OCI-LY3 (cell line): ENCODE results near the gene SGSM1.

Experiments
- EZH2phosphoT487 ChIP-seq: fragments of 200-600 bp; shearing (Covaris generic); IDR thresholded peaks from 2 replicates; pipeline ENCODE4 v1.6.1; 2018; ENCODE audit warnings: antibody characterized with exemption, mixed run types, low read depth
- TF ChIP-seq, protein P1 (sequence below): fragments of 200-600, 300-600 bp; sonication (generic); IDR thresholded peaks from 2 replicates; pipeline ENCODE4 v1.5.1; 2014; ENCODE audit warnings: antibody characterized with exemption, low read length, low read depth

DNA sequence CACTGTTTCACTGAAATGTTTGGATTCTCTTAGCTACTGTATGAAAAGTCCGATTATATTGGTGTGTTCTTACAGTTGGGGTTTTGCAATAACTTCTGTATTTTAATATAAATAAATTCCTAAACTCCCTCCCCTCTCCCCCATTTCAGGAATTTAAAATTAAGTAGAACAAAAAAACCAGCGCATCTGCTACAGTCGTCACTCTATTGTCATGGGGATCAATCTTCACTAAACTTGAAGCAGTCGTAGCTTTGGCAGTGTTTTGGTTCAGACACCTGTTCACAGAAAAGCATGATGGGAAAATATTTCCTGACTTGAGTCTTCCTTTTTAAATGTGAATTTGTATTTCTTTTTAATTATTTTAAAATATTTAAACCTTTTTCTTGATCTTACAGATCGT, 40.8 kb upstream of the SGSM1 start:
- TF ChIP-seq, protein P1, sequence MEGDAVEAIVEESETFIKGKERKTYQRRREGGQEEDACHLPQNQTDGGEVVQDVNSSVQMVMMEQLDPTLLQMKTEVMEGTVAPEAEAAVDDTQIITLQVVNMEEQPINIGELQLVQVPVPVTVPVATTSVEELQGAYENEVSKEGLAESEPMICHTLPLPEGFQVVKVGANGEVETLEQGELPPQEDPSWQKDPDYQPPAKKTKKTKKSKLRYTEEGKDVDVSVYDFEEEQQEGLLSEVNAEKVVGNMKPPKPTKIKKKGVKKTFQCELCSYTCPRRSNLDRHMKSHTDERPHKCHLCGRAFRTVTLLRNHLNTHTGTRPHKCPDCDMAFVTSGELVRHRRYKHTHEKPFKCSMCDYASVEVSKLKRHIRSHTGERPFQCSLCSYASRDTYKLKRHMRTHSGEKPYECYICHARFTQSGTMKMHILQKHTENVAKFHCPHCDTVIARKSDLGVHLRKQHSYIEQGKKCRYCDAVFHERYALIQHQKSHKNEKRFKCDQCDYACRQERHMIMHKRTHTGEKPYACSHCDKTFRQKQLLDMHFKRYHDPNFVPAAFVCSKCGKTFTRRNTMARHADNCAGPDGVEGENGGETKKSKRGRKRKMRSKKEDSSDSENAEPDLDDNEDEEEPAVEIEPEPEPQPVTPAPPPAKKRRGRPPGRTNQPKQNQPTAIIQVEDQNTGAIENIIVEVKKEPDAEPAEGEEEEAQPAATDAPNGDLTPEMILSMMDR, result no peak
- TF ChIP-seq EZH2phosphoT487, result no peak
